Measurements from ENCODE around the gene PLCH1.
"Not testable (repeated sequence)": the region's sequence is repeated elsewhere in the genome, so short reads cannot be mapped to it uniquely, and the experiment has no call there.

PLCH1 gene

GRCh38 chr3:155646128-155646527 lies 98.7 kb downstream of the PLCH1 start:
- no peak overlapping the region for H3K4me3 ChIP-seq (ENCODE audit: low read depth in 1 of 2, low read length in 1 of 2)
- H3K9me3 ChIP-seq, result no peaks in the 10 kb centered on the region
- no peaks in the 10 kb centered on the region for H3K27me3 ChIP-seq
- no peak for TF ChIP-seq CTCF (IDR thresholded peaks at IDR 0.05)
- H3K36me3 ChIP-seq, result no peaks in the 10 kb centered on the region
- H3K4me1 ChIP-seq (ENCODE audit: control insufficient read depth in 1 of 2, insufficient read depth in 1 of 2, low read depth in 1 of 2, low read length in 1 of 2), result peaks cover 14 to 23% of the 10 kb centered on the region in 2 experiments
- no peak overlapping the region for H3K27ac ChIP-seq

GRCh38 chr3:155643581-155644165 lies 101.2 kb downstream of the PLCH1 start:
- Histone ChIP-seq H3K9me3 (no peaks in the 10 kb centered on the region), H3K36me3 (no peaks in the 10 kb centered on the region), H3K4me1 (ENCODE audit: control insufficient read depth in 1 of 2, insufficient read depth in 1 of 2, low read depth in 1 of 2, low read length in 1 of 2) (peaks cover 14 to 23% of the 10 kb centered on the region in 2 experiments), H3K4me3 (ENCODE audit: low read depth in 1 of 2, low read length in 1 of 2) (no peak overlapping the region), H3K27ac (no peak overlapping the region), H3K27me3 (no peaks in the 10 kb centered on the region)
- no peak for TF ChIP-seq CTCF (IDR thresholded peaks at IDR 0.05)

GRCh38 chr3:155641956-155642355 lies 102.9 kb downstream of the PLCH1 start:
- H3K27ac ChIP-seq, result no peak overlapping the region
- no peak for TF ChIP-seq CTCF (IDR thresholded peaks at IDR 0.05)
- no peaks in the 10 kb centered on the region for H3K9me3 ChIP-seq
- no peak overlapping the region for H3K4me3 ChIP-seq (ENCODE audit: low read depth in 1 of 2, low read length in 1 of 2)
- H3K36me3 ChIP-seq, result no peaks in the 10 kb centered on the region
- no peaks in the 10 kb centered on the region for H3K27me3 ChIP-seq
- peaks cover 9 to 12% of the 10 kb centered on the region in 2 experiments for H3K4me1 ChIP-seq (ENCODE audit: control insufficient read depth in 1 of 2, insufficient read depth in 1 of 2, low read depth in 1 of 2, low read length in 1 of 2)

- no peaks in the 10 kb centered on the region for H3K4me1 ChIP-seq (ENCODE audit: control insufficient read depth in 1 of 2, insufficient read depth in 1 of 2, low read depth in 1 of 2, low read length in 1 of 2)
- H3K9me3 ChIP-seq, result no peaks in the 10 kb centered on the region
- H3K36me3 ChIP-seq, result no peaks in the 10 kb centered on the region
- no peak overlapping the region for H3K4me3 ChIP-seq (ENCODE audit: low read depth in 1 of 2, low read length in 1 of 2)
- no peaks in the 10 kb centered on the region for H3K27me3 ChIP-seq
- H3K27ac ChIP-seq, result no peak overlapping the region
- TF ChIP-seq CTCF (IDR thresholded peaks at IDR 0.05), result no peak
Measured at GRCh38 chr3:155640098-155640497, 104.8 kb downstream of the PLCH1 start.

- no peaks in the 10 kb centered on the region for H3K27me3 ChIP-seq
- no peak overlapping the region for H3K4me3 ChIP-seq (ENCODE audit: low read depth in 1 of 2, low read length in 1 of 2)
- H3K27ac ChIP-seq, result no peak overlapping the region
- no peaks in the 10 kb centered on the region for H3K36me3 ChIP-seq
- TF ChIP-seq CTCF (IDR thresholded peaks at IDR 0.05), result no peak
- H3K4me1 ChIP-seq (ENCODE audit: control insufficient read depth in 1 of 2, insufficient read depth in 1 of 2, low read depth in 1 of 2, low read length in 1 of 2), result no peaks in the 10 kb centered on the region
- no peaks in the 10 kb centered on the region for H3K9me3 ChIP-seq
Measured at GRCh38 chr3:155639462-155640055, 105.3 kb downstream of the PLCH1 start.

GRCh38 chr3:155638461-155638860 lies 106.4 kb downstream of the PLCH1 start:
- H3K4me1 ChIP-seq (ENCODE audit: control insufficient read depth in 1 of 2, insufficient read depth in 1 of 2, low read depth in 1 of 2, low read length in 1 of 2); H3K9me3 ChIP-seq: not testable (repeated sequence)

More at GRCh38 chr3:155638461-155638860, 106.4 kb downstream of the PLCH1 start:
- not testable (repeated sequence) for H3K4me3 ChIP-seq (ENCODE audit: low read depth in 1 of 2, low read length in 1 of 2); H3K27me3 ChIP-seq; H3K36me3 ChIP-seq; H3K27ac ChIP-seq

All from neutrophil (primary cell).